HG03097 (cell line): Measurements from ENCODE around the gene CRACDL.
A peak's percentile ranks its signal among the peaks of the same experiment; 100 is the strongest.
"Not testable (repeated sequence)": the region's sequence is repeated elsewhere in the genome, so short reads cannot be mapped to it uniquely, and the experiment has no call there.

Experiments
- ATAC-seq: cut with Tn5 transposase; IDR thresholded peaks from one replicate; pipeline ENCODE4 v1.9.1; 2021; ENCODE audit not compliant: unreplicated experiment, low FRiP score

CRACDL gene

DNA sequence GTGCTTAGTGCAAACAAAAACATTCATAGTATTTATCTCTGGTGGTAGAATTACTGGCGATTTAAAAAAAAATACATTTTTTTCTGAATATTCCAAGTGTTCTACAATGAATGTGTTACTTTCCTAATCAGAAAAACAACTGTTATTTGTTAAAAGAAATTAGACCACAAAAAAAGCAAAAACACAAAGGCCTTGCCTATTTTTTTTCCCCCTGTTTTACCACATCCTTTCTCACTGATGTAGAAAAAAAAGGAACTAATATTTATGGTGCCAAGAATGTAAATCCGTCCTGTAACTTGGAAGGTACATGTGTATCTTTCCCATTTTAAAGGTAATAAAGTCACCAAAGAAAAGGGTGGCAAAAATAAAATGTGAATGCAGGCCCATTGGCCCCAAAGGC is 176.7 kb downstream of the CRACDL start:
- ATAC-seq: no peak

DNA sequence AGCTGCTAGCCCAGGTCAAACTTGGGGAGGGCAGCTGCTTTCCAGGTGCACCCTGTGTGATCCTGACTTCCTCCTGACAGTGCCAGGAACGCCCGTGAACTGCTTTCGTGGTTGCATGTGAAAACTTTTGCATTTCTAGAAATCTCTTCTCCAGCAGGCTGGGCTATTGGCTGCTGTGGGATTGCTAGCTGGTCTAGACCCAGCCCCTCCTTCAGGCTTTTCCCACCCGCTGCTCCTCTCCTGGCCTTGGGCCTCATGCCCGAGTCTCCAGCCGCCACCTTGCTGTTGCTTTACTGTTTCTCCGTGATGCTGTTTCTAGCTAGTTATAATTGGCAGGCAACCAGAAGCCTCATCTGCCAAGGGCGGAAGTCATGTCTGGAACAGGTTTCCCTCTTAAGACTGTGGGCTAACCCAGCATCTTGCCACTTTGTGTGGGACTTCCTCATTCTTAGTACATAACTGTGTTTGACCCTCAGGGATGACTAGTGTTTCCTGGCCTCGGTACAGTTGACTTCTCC is 178.1 kb downstream of the CRACDL start:
- peak; percentile 70 for ATAC-seq

DNA sequence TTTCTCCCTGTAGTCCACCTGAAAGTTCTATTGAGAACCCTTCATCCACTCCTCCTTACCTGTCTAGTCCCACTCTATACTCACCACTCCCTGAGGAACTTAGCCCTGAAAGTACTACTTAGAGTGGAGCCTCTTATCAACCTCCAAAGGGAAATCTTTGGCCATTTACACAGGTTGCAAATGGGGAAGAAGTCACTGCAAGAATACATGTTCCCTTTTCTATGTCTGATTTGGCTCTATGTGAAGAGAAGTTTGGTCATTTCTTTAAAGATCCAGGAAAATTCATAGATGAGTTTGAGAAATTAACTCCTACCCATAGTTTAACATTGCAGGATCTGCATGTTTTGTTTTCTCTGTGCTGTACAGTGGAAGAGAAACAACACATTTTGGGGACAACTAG is 182.2 kb downstream of the CRACDL start:
- no peak for ATAC-seq

DNA sequence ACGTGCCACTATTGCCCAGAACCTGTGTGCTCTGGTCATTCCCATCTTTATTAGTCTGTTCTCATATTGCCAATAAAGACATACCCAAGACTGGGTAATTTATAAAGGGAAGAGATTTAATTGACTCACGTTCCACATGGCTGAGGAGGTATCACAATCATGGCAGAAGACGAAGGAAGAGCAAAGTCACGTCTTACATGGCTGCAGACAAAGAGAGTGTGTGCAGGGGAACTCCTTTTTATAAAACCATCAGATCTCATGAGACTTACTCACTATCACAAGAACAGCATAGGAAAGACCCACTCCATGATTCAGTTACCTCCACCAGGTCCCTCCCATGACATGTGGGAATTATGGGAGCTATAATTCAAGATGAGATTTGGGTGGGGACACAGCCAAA is 183.3 kb downstream of the CRACDL start:
- not testable (repeated sequence) for ATAC-seq

DNA sequence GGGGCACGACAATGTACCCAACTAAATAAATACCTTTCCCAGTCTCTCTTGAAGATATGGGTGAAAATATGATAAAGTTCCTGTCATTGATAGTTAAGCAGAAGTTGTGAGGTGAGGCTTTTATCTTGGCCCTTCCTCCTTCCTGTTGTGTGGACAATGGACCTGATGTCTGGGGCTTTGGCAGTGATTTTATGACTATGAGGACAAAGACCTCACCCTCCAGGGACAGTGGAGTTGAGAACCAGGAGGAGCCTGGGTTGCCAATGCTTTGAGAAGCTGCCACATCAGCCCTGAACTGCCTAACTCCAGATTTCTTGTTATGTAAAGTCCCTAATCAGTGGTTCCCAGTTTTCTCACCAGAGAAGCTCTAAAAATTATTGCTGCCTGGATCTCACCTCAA is 184.3 kb downstream of the CRACDL start:
- no peak for ATAC-seq

DNA sequence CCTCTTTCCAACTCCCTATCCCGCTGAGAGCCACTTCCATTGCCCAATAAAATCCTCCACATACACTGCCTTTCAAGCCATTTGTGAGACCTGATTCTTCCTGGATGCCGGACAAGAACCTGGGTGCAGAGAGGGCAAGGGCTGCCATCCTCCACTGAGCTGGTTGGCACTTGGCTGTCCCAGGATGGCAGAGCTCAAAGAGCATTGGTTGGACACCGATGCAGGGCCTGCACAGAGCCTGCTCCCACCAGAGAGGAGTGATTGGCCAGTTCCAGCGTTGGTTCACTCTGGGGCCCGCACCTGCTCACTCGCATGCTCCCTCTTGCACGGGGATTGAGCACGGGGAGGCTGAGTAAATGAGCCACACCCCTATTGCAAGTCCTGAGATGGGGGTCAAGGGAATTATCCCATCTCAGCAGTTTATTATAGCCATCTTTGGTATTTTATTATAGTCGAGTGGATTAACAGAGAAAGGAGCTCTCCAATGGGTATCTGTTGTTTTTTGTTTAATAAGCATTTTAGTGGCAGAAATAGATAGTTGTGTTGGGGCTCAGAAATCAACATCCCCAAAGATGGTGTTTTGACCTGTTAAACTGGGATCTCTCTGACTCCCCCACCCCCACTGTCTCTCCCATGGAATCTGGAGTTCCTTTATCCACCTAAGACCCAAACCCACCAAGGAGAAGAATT is 185.3 kb downstream of the CRACDL start:
- ATAC-seq: no peak

DNA sequence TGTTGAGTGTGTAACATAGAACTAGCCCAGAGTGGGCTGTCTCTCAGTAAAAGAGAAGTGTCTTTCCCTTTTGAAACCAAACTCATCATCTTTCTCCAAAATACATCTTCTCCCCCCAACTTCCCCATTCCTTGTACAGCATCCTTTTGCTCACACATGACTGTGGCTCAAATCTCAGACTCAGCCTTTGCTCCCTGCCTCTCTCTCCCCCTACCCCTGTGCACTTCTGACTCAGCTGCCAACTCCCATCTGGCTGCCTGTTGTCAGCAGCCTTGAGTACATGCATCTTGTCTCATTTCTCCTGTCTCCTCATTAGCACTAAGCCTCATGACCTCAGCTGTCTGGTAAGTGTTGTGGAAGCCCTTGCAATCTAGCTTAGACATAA is 187.0 kb downstream of the CRACDL start:
- ATAC-seq: no peak

DNA sequence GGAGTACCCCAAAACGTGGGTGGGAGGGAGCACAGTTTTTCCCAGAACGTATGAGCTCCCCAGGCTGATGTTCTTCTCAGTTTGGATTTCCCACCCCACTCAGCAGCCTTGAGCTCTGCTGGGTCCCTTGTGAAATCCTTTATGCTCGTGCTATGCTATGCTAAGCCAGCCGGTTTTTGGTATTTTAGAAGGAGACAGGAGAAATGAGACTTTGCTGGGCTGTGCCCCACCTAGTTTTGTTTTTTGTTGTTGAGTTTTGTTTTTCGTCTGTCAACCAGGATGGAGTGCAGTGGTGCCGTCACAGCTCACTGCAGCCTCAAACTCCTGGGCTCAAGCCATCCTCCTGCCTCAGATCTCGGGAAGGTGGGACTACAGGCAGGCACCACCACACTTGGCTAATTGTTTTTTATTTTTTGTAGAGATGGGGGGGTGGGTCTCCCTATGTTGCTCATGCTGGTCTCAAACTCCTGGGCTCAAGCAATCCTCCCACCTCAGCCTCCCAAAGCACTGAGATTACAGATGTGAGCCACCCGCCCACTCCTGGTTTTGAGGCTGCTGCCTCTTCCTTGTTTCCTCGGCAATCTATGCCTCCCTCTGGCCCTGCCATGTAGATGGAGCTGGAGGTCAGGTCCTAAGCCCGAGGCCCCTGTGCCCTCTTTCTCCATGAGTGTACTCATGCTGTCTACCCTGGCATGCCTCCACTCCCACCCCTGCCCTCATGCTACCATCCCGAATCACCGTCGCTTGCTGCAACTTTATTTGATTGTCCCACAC is 187.5 kb downstream of the CRACDL start:
- ATAC-seq: no peak

DNA sequence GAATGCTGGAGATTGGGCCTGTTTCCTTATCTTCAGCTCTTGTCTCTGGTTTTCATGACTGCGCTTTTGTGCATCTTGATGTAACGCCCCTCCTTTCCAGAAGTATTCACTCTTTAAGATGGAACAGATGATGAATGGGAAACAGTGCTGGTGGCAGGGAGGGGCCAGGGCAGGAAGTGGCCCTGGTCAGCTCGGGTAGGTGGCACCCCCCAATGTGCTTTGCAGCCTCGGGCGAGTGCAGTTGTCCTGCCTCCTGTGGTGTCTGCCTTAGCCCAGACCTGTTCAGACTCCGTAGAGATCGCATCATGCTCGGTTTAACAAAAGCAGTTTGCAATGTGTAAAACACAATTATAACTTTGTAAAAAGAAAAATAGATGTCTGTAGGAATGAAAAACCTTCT is 188.1 kb downstream of the CRACDL start:
- no peak for ATAC-seq

DNA sequence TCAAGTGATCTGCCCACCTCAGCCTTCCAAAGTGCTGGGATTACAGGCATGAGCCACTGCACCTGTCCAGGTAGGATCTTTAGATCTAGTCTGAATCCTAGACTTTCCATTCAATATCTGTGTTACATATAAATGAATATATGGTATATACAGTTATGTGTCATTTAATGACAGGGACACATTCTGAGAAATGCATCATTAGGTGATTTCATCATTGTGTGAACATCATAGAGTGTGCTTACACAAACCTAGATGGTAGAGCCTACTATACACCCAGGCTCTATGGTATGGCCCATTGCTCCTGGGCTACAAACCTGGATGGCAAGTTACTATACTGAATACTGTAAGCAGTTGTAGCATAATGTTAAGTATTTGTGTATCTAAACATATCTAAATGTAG is 189.6 kb downstream of the CRACDL start:
- no peak for ATAC-seq

DNA sequence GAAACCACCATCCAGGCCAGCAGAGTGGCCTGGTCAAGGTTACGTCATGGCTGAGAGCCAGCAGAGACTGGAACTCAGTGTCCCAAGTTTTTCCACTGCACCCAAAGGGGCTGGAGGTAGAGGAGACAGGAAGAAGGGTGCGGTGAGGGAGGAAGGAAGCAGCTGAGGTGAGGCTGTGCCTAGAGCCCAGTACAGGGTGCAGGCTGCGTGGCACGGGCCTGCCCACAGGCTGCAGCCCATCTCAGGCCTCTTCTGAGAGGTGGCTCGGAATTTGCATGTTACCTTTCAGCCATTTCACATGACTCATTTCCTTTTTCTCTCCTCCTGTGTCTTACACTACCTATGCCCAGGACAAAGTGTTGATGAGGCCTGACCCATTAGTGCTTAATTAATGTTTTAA is 191.4 kb downstream of the CRACDL start:
- ATAC-seq: no peak
